HTR-8/SVneo (cell line): ENCODE results near the gene PLXDC1.
"Not testable (repeated sequence)": the region's sequence is repeated elsewhere in the genome, so short reads cannot be mapped to it uniquely, and the experiment has no call there.

Experiments used
- DNase-seq: peaks from one replicate; pipeline ENCODE4 v3.0.0; 2011; ENCODE audit warnings: low spot score, mixed read lengths; ENCODE audit not compliant: insufficient read length
- FAIRE-seq: peaks from 2 replicates; lab custom pipeline; 2011; peaks lifted over from hg19 to GRCh38; lab: Jason Lieb, UNC

The PLXDC1 gene

DNA sequence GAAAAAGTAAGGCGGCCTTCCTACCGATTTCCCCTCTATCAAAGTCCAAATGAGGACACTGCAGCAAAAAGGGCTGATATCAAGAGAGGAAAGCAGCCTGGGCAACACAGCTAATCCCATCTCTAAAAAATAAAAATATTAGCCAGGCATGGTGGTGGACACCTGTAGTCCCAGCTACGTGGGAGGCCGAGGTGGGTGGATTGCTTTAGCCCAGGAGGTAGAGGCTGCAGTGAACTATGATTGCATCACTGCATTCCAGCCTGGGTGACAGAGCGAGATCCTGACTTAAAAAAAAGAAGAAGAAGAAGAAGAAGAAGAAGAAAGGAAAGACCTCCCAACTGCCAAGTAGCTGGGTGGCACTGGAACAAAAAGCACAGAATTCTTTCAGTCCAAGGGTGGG lies 31.6 kb upstream of the PLXDC1 start:
- FAIRE-seq, result no peak
- no peak for DNase-seq

DNA sequence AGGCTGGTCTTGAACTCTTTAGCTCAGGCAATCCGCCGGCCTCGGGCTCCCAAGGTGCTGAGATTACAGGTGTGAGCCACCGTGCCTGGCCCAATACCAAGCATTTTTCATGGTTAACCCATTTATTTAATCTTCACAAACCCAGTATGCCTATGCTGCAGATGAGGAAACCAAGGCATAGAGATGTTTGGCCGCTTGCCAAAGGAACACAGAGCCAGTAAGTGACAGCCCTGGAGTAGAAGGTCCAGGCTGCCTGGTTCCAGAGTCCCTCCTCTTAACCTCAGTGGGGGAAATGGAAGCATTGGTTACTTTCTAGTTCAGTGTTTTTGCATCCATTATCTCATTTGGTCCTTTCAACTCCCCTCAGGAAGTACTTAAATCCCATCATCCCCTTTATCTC lies 29.9 kb upstream of the PLXDC1 start:
- DNase-seq, result no peak
- FAIRE-seq, result peak; percentile 26

DNA sequence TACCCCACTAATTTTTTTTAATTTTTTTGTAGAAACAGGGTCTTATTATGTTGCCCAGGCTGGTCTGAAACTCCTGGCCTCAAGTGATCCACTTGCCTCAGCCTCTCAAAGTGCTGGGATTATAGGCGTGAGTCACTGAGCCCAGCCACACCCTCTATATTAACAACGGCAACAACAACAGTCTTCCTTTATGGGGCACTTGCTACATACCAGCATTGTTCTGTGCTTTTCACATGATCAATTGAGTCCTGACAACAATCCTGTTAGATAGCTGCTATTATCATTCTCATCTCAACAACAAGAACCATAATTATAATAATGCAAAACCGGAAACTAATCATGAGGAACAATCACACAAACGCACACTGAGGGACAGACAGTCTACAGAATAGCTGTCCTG lies 27.1 kb upstream of the PLXDC1 start:
- DNase-seq, result no peak

DNA sequence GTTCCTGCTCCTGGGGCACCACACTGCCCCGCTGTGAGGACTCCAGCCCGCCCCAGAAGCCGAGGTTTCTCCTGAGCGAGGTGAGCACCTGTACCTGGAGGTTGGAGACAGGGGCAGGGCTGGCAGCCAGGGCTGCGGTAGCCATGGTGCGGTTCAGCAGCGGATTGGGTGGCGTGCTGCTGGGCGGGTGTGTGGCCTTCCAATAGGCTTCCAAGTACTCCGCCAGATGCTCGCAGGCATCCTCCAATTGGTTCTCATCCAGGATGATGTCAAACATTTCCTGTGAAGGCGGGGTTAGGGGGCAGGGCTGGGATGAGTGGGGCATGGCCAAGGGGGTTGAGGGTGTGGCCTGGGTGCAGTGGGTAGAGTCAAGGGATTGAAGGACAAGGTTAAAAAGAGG lies 25.8 kb upstream of the PLXDC1 start:
- no peak for FAIRE-seq
- DNase-seq, result no peak

More for the DNA sequence above, 27.1 kb upstream of the PLXDC1 start:
- FAIRE-seq, result no peak

DNA sequence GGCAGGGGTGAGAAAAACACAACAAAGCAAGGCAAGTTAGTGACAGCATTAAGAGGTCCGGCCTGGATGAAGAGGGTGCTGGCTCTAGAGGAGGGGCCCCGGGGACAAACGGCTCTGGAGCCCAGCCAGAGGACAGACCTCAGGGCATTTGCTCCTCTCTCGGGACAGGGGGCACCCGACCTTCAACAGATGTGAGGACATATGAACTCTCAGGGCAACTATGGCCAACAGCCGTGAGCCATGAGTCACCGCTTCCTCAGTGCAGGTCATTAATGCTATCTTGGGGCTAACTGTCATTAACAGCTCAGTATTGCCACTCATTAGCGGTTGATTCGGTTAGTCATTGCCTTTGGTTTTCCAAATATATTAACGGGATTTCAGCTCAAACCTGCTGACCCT lies 24.3 kb upstream of the PLXDC1 start:
- FAIRE-seq, result no peak
- no peak for DNase-seq

DNA sequence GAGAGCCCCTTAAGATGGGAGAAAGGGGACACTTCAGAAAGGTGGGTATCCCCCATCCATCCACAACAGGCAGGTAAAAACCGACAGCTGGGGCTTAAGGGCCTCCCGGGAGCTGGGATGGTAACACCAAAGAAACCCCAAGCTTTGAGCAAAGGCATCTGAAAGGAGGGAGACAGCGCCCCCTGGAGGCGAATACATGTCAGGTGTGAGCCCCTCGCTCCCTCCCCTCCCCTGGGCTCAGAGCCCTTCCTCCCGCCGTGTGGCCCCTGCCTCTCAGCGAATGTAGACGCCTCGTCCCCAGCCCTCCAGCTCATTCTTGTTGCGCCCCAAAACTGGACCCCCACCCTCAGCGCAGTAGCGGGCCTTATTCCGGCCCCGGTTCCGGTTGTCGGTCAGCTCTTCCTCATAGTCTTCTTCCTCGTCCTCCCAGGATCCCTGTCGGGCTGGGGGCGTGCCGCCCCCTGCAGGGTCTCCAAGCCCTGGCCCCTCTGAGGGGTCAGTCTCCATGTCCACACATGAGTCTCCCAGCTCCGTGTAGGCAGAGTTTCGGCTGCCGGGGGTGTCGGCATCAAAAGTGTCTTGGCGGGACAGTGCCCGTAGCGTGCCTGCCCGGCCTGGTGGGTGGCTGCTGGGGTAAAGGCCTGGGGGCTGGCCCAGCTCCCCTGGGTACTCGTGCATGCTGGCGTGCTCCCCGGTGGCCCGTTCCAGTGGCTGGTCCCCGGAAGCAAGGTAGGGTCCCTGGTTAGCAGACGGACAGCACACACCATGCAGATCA lies 23.7 kb upstream of the PLXDC1 start:
- peak; percentile 84 for DNase-seq
- peak; percentile 75 for FAIRE-seq

DNA sequence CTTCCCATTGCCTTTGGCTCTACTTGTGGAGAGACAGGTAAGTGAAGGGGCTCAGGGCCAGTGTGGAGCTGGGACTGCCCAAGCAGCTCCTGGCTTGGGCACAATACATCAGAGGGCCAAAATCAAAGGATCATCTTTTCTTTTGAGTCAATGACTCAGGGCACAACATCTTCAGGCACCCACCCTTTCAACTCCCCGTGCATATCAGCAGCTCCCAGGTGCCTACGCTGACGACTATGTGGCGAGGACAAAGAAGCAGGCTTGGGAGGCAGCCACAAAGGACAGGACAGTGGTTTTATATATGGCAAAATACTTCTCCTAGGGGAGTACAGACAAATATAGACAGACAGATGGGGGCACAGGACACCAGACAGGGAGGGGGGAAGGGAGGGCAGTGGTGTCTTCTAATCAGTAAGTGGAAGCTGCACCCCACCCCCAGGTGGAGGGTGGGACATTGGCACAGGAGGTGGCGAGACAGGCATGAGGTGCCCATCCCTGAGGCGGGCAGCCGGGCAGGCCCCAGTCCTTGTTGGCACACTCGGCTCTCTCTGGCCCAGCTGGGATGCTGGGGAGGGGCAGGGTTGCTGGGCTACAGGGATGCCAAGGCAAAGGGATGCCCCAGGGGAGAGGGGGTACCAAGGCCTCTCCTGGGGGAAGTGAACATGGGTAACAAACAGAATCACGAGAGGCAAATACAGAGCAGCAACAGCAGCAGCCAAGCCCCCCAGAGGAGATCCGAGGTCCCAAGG lies 22.3 kb upstream of the PLXDC1 start:
- no peak for DNase-seq
- FAIRE-seq, result peak; percentile 4

DNA sequence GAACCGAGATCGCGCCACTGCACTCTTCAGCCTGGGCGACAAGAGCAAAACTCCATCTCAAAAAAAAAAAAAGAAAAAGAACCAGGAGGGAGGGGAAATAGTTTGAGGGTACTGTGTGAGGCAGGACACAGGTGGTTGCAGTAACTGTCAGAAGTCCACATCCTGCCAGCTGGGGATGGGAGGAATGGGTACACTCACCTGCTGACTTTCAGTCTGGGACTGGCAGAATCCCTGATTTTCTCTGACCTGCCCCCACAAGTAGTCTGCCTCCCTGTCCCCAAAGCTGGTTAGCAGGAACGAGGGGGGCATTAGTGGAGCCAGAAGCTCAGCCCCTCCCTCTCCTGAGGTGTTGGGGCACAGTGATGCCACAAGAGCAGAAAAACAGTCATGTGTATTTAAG lies 21.6 kb upstream of the PLXDC1 start:
- DNase-seq, result no peak
- FAIRE-seq, result no peak

DNA sequence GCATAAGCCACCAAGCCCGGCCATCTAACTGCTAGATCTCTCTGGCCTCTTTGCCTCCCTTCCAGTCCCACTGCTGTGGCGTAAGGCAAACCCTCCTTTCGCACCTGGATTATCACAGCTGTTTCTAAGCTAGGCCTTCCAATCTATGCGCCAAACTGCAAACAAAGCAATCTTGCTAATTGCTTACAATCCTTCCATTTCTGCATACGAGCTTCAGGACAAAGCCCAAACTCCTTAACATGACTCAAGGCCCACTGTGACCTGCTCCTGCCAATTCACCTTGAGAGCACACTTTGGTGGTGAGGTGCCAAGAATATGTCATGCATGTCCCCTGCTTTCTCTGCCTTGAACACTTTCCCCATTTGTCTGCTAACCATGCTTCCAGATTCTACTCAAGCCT lies 20.5 kb upstream of the PLXDC1 start:
- DNase-seq, result no peak
- FAIRE-seq, result peak; percentile 57

DNA sequence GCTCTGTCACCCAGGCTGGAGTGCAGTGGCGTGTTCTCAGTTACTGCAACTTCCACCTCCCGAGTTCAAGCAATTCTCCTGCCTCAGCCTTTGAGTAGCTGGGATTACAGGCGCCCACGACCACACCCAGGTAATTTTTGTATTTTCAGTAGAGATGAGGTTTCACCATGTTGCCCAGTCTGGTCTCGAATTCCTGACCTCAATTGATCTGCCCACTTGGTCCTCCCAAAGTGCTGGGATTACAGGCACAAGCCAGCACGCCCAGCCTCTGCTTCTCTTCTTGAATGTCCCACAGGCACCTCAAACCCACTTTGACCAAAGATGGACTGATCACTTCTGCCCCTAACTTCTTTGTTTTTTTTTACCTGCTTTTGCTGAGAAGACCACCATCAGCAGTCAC lies 19.1 kb upstream of the PLXDC1 start:
- FAIRE-seq (no peak), DNase-seq (no peak)

DNA sequence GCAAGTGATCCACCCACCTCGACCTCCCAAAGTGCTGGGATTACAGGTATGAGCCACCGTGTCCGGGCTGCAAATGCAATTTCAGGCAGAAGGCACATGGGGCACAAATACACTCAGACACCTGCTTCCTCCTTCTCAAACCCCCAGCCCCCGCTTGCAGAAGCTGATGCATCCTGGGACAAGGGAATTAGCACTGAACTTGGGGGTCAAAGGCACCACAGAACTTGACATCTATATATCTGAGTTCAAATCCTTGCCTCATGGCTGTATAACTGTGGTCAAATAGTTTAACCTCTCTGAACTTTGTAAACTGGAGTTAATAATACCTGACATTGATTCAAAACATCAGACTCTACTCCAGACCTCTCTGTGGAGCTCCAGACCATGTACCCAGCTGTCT lies 18.7 kb upstream of the PLXDC1 start:
- FAIRE-seq (no peak), DNase-seq (no peak)

DNA sequence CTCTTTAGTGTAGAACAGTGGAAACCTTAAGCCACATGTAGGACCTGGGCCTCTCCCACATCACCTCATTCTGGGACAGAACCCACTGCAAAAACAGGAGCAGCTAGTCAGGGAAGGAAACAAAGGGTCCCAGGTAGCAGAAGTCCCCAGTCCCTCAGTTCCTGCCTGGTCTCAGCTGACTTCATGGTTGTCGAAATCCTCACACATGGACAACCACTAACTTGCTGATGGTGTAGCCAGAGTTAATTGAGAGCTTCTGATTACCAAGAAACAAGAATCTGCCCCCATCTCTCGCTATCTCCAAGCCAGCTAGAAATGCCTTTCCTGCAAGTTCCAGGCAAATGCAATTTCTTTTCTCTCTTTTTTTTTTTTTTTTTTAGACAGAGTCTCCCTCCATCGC lies 18.1 kb upstream of the PLXDC1 start:
- no peak for DNase-seq
- peak; percentile 9 for FAIRE-seq

DNA sequence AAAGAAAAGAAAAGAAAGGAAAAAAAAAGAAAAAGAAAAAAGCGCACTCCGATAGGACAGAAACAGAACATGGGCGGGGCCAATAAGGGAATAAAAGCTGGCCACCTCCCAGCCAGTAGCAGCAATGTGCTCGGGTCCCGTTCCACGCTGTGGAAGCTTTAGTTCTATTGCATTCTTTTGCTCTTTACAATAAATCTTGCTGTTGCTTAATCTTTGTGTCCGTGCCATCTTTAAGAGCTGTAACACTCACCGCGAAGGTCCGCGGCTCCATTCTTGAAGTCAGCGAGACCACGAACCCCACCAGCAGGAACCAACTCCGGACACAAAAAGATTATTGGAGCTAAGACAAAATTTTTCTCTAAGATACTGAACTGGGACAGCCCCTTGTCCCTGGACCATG lies 17.7 kb upstream of the PLXDC1 start:
- DNase-seq (no peak), FAIRE-seq (no peak)

DNA sequence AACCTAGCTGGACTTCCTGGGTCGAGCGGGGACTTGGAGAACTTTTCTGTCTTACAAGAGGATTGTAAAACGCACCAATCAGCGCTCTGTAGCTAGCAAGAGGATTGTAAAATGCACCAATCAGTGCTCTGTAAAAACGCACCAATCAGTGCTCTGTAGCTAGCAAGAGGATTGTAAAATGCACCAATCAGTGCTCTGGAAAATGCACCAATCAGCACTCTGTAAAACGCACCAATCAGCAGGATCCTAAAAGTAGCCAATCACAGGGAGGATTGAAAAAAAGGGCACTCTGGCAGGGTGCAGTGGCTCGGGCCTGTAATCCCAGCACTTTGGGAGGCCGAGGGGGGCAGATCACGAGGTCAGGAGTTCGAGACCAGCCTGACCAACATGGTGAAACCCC lies 17.1 kb upstream of the PLXDC1 start:
- DNase-seq, FAIRE-seq: not testable (repeated sequence)

DNA sequence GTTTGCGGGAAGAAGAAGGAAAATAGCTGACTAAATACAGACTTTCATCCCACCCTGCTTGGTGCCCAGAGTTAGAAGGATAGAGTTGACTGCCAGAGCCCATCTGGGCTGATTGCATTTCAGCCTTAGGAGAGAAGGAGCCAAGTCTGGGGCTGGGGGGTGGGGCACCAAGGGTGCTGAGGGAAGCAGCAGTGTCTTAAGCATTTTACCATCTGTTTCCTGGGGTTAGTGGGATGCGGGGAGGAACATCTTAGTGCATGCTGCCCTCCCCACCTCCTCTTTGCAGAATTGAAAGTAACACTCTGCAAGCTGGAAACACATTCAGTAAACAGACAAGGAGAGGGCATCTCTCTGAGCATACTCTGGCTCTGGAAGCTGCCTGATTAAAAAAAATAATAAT lies 16.0 kb upstream of the PLXDC1 start:
- FAIRE-seq (peak; percentile 33), DNase-seq (no peak)

DNA sequence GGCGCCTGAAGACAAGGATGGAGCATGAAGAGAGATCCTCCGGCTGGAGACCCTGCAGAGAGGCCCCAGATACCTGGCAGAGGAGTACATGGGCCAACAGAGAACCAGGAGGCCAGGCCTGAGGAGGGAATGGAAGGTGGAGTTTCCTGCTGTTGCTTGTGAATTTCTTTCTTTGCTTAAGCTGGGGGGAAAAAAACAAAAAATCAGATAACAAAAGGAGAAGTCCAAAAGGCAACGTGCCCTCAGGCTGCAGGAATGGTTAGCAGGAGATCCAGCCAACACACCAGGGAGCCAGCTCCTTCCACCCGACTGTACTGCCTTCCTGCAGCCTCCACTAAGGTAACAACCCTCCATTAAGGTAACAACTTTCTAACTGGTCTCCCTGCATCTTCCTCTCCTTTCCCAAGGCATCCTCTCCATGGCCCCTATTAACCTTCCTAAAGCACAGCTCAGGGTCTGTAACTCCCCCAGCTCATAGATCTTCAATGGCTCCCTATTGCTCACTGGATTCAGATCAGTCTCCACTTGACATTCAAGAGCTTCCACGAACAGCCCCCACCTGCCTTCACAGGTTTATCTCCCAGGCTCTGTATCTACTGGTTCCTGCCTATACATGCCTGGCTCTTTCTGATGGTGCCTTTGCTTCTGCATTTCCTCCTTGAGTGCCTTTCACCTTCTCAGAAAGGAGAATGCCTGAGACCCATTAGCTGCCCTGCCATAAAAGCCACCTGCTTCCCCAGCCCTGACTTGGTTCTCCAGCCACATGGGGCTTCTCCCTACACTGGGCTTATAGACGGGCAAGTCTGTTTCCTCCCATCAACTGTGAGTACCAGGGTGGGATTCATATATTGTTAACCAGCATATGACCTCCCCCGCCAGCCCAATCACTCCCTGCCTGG lies 15.2 kb upstream of the PLXDC1 start:
- DNase-seq, result no peak
- FAIRE-seq, result no peak

DNA sequence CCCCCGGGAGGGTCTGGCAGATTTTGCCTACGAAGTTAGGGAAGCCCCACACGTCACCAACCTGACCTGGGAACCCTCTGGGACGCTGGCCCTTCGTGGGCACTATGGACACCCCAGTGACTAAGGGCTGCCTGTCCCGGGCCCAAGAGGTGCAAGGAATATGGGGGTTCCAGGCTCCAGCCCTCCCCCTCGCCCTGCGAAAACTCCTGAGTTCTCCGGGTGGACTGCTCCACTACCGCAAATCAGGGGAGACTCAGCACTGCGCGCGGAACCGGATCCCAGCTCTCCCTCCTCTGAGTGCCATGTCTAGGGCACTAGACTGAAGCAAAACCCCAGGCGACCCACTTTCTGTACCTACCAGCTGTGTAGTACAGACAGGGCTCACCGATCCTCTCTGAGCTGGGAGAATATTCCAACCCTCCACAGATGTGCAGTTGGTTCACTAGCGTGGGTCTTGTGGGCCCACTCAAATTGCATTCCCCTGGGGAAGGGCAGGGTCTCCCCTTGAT lies 14.5 kb upstream of the PLXDC1 start, which contains the start of gene ARL5C:
Gene ARL5C, minus strand, starts transcription at position 321 of the 509 bp plus-strand sequence. CDS start 401 bp downstream, outside the sequence.
- DNase-seq (no peak), FAIRE-seq (no peak)

DNA sequence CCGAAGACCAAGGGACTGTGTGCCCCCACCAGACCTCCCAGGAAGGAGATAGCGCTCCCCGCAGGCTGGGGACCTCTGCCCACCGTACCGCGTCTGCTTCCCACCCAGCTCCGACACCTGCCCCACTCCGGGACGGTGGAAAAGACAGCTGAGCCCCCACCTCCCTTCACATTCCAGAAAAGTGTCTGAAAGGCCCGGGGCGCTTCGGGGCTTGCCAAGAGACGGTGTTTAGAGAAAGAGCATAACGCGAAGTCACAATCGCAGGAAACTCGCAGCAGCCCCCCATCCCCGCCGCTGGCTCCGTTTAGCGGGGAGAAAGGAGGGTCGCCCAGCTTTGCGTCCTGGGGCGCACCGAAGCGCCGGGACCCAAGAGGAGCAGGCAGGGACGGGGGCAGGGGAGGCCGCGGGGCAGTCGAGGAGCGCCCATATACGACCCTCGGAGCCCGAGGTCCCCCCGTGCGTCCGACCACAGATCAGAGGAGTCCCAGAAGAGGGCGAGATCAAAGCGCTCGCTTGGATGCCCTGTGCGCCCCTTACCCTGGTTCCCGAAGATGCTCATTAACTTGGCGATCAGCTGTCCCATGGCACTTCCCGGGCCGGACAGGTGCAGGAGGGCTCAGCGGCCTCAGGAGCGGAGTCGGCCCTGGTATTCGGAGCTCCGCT lies 13.9 kb upstream of the PLXDC1 start:
- no peak for DNase-seq

DNA sequence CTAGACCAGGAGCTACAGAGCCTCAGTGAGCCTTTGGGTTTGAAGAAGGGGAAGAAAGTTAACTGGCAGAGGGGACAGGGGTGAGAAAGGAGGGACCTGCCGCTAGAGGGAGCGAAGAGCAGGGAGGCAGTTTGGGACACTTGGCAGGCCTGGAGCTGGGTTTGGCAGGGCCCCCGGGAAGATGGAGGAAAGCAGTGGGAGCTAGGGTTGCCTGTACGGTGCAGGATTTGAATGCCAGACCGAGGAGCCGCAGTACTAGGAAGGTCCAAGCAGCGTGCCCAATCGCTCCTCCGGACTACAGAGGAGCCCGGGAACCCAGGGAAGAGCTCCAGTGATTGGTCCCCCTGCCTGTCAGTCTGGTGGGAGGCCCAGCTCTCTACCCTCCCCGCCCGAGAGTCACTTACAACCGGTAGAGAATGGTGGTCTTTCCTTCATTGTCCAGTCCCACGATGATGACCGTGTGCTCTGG lies 13.3 kb upstream of the PLXDC1 start:
- FAIRE-seq, result peak; percentile 87

More for the DNA sequence above, 13.9 kb upstream of the PLXDC1 start:
- no peak for FAIRE-seq

DNA sequence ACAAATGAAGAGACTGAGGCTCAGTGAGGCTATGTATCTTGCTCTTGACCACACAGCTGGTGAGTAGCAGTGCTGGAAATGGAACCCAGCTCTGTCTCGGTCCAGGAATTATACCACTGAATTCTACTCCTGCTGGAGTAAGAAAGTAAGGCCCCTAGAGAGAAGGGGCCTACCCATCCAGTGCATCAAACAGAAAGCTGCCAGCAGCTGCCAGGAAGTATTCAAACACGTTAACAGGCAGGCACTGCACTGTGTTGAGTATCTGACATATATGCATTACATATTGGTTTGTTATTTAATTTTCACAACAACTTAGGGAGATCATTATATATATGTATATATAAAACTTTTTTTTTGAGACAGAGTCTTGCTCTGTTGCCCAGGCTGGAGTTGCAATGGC lies 10.5 kb upstream of the PLXDC1 start:
- DNase-seq, result no peak

More for the DNA sequence above, 13.3 kb upstream of the PLXDC1 start:
- DNase-seq, result peak; percentile 94

More for the DNA sequence above, 10.5 kb upstream of the PLXDC1 start:
- FAIRE-seq, result no peak
